GM21526 (cell line): ENCODE results near the gene TSPAN5.
"Not testable (repeated sequence)": the region's sequence is repeated elsewhere in the genome, so short reads cannot be mapped to it uniquely, and the experiment has no call there.

Experiments used
- ATAC-seq: cut with Tn5 transposase; IDR thresholded peaks from one replicate; pipeline ENCODE4 v1.9.1; 2021; ENCODE audit warnings: moderate library complexity; ENCODE audit not compliant: unreplicated experiment, low FRiP score

TSPAN5 gene

DNA sequence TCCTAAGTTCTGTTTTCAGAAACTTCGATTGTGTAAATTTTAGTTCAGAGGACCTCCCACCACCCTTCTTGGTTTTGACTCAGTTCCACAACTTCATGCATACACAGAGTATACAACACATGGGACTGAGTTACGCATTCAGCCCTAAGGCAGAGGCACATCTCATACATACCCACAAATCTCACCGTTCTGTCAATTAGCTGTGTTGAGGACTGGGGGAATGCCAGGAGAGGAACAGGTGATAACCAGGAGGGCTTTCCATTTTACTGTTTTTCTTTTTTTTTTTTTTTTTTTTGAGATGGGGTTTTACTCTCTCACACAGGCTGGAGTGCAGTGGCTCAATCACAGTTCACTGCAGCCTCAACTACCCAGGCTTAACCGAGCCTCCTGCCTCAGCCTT, 150.2 kb downstream of the TSPAN5 start:
- no peak for ATAC-seq

DNA sequence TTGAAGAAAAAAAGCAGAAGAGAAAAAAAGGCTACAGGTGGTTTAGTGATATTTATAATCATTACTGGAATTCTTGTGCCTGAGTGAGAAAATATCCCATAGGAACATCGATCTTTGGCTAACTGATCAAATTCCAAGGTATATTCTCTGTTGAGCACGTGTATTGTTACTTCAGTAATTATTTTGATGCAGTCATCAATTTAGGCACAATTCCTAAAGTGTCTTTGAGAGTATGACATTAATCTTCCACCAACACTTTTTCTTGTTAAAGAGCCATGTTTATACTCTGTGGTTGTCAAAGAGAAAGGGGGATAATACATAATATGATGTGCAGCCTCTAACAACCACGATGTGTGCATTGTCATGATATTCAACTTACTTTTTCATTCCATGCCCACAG, 151.1 kb downstream of the TSPAN5 start:
- ATAC-seq = no peak

DNA sequence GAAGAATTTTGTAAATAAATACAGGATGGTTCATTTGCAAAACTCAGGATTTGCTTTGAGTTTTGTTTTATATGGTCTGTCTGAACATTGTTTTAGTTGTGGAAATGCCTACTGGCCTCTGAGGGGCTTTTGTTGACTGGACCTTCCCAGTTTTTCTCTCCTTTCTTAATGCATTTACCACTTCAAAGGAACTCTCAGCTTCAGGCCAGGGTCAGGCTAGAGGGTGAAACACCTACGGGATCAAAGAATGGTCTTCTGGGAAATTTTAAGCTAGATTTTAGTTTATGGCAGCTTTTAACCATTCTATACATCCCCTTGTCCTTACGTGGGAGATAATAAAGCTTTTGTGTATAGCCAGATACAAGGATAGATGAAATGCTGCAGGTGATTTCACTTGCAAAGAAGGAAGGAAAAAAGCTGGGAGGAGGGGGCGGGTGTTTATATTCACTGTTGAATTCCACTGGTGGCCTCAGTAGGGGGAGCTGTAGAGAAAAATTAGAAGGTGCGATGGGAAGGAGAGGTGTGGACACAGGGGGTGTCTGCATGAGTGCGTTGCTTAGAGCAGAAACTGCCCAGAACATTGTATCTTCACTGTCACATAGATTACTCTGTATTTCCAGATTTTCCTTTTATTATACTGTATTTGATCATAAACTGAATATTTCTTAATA, 151.8 kb downstream of the TSPAN5 start:
- no peak for ATAC-seq

- ATAC-seq = no peak
These were observed 152.4 kb downstream of the TSPAN5 start for GRCh38 chr4:98505992-98506391.

DNA sequence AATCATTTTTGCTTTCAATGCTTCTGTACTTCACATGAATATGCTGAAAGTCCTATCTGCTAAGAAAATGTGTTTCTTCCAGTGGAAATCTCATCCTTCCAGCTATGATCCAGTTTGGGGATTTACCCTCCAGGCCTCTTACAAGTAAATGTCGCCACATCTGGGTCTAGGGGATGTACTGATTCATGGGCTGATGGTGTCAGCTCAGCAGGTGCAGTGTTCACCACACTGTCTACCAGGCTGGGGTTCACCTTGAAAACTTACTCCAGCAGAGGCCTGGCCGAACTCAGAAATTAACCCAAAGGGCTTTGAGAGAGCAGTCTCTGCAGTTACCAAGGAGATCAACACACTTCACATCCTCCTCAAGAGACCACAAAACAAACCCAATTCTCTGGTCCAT, 154.3 kb downstream of the TSPAN5 start:
- no peak for ATAC-seq

GRCh38 chr4:98503676-98504075, 154.7 kb downstream of the TSPAN5 start:
- no peak for ATAC-seq

GRCh38 chr4:98502624-98503023, 155.8 kb downstream of the TSPAN5 start:
- no peak for ATAC-seq

GRCh38 chr4:98502031-98502430, 156.4 kb downstream of the TSPAN5 start:
- ATAC-seq = no peak

GRCh38 chr4:98501383-98501782, 157.0 kb downstream of the TSPAN5 start:
- ATAC-seq = no peak

- no peak for ATAC-seq
These were observed 159.6 kb downstream of the TSPAN5 start for GRCh38 chr4:98498774-98499173.

DNA sequence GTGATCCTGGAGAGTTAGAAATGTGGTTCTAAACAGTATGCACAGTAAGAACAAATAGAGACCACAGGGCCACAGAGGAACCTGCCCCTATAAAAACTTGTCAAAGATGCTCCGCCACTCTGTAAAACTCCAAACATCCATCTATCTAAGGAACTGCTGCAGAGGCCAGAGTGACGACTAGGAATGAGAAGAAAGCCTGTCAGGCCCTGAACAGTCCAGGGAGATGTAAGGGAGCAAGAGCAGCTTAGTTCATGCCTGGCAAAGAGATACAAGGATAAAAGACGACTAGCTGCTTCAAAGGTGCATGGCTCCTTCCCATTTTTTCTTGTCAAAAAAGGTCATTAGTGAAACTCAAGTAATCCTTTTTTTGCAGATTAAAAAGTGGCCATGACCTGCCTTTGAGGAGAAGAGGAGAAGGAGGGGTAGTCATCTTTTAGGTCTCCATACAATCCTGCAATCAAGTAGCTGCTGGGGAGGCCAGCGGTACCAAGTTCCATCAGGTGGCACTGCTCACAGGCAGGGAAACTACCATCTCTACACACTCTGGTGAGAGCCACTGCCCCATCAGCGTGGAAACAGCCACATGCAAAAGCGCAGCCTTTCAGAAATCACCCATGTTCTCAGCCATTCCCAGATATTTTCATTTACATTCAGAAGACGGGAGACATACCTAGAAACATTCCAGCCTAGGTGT, 162.1 kb downstream of the TSPAN5 start:
- no peak for ATAC-seq

GRCh38 chr4:98493296-98493695, 165.1 kb downstream of the TSPAN5 start:
- ATAC-seq = peak; percentile 82

DNA sequence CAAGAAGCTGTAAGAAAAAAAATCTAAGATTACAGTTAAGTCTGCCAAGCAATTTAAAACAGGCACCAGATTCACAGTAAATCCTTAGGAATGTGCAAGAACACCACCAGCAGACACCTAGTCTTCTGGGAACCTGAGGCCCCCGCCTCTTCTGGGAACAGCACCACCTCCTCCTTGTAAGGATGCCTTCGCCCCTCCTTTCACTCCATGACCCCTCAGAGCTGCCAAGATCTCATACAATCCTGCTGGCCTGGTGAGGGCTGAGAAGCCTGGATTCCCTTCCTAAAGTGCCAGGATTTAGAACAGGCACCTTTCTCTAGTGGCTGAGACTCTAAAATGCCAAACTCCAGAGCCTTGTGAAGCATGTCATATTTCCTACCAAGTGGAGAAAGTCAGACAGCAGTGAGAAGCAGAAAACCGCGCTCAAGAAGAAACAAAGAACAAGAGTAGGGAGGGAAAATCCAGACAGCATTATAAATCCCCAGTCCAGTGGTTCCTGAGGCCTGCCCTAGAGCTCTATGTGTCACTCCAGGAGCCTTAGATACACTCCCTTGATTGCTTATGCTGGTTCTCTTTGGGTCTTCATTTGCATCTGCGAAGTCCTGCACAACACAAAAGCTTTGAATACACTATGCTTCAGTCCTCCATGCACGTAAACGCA, 166.4 kb downstream of the TSPAN5 start:
- ATAC-seq = no peak

GRCh38 chr4:98490251-98490650, 168.2 kb downstream of the TSPAN5 start:
- no peak for ATAC-seq

DNA sequence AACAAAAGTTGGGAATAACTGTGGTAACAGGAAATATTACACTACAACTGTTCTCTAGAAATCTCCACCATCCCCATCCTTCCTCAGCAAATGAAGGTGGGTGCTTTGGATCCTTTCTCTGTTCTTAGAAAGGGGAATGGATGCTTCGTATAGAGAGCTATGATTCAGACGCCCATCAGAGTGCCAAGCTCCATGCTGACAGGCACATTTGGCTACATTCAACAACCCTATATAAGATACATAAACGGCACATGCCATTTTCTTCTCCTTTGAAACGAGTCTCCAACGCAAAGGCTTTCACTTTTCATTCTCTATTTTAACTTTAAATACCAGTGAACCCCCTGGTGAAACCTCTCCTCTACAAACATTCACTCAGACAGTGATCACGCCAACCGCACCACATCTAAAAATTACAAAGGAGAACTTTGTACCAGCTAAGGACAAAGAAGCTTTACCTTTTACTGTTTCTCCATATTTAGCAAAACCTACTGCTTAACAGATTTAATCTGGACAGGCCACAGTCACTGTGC, 172.5 kb downstream of the TSPAN5 start:
- ATAC-seq = no peak

GRCh38 chr4:98484031-98484430, 174.4 kb downstream of the TSPAN5 start:
- ATAC-seq = no peak

DNA sequence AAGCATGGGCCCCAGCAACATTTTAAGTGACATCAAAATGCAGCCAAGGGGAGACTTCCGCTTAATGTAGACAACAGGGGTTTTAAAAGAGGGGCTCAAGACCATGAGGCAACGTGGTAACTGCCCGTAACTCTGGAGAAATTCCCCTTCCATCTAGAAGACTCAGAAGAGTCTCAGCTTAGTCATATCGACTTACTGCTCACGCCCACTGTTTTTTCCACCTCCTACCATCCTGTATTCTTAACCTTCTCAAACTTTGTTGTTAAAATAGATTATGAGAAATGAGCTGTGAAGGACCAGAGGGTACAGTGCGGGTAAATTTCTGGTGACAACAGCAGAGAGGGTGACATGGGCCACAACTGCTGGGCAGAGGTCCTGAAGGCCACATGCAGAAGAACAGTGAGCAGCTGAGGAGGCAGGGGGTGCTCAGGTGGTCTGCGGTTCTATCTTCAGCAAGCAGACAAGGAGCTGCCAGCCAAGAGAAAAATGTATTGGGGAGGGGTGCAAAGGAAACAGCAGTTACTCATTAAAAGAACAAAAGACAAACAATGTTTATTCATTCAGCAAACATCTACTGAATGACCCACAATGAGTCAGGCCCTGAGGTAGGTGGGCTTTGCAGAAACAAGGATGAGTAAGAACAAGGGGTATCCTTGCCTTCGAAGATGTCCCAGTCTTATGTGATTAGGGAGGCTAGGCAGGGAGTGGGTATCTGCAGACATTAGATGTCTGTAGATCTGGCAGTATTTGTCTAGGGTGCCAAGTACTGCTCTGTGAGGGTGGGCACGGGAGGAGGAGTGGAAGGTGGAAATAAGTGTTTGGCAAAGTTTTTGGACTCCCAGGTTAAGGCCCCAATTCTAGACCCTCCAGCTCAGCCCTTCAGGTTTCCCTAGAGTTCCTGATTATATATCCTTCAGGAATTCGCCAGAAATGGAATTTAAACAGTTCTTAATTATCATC, 175.3 kb downstream of the TSPAN5 start:
- ATAC-seq = peak; percentile 82

DNA sequence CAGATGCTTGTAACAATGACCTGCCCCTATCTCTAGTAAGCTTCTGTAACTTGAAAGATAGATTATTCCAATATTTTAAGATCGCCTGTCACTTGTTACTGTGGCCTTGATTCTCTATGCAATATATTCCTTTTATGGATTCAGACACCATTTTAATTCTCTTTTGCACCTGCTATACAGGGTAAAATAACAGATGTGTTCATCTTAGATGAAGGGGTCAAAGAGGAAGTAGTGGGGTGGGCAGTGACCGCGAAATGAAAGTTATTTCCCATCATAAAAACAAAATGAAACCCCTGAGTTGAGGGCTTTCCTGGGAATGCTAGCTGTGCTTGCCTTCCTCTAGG, 175.9 kb downstream of the TSPAN5 start:
- peak; percentile 31 for ATAC-seq

- no peak for ATAC-seq
These were observed 177.2 kb downstream of the TSPAN5 start for GRCh38 chr4:98481167-98481566.

DNA sequence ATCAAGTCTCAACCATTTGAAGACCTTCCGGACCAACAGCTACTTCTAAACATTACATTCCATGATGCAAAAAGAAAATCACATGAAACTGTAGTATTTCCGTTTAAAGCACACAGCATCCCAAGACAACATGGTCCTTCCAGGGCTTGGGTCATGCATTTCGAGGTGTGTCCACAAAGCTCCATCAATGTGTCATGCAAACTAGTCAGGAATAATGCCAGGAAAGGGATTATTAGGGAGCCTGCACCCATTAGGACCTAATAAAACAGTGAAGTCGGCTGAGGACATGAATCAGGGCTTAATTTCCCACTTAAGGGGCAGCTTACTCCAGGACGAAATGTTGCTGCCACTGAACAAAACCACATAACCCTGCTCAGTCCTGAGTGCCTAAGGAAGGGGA, 177.9 kb downstream of the TSPAN5 start:
- no peak for ATAC-seq

GRCh38 chr4:98479590-98479989, 178.8 kb downstream of the TSPAN5 start:
- ATAC-seq = not testable (repeated sequence)
